ENCODE data around the gene HABP4.

HABP4 gene

GRCh38 chr9:96478829-96479371 is 28.9 kb downstream of the HABP4 start:
- no peak overlapping the region for H3K27ac ChIP-seq
- no peak overlapping the region for H3K4me3 ChIP-seq
- H3K4me1 ChIP-seq, result peaks cover 0 to 6% (median 0%) of the 10 kb centered on the region in 10 experiments; a peak in 4 of 20 replicates
- no peaks in the 10 kb centered on the region for H3K27me3 ChIP-seq
- no peaks in the 10 kb centered on the region for H3K9me3 ChIP-seq (replicated peaks in 1 of 11)
- peaks cover 0 to 5% (median 0%) of the 10 kb centered on the region in 11 experiments; a peak in 3 of 22 replicates for H3K36me3 ChIP-seq
- no peak for TF ChIP-seq Cebpa-rat (IDR thresholded peaks at IDR 0.05)
- H3K9ac ChIP-seq, result no peak overlapping the region
- peak overlapping the region in 1 of 11 experiments; percentile 13; a peak in 1 of 22 replicates for H3K4me2 ChIP-seq
- no peaks in the 10 kb centered on the region for H4K20me1 ChIP-seq

GRCh38 chr9:96480736-96481135 is 30.8 kb downstream of the HABP4 start:
- Histone ChIP-seq H3K4me3 (no peak overlapping the region), H3K36me3 (peaks cover 0 to 8% (median 4%) of the 10 kb centered on the region in 11 experiments; a peak in 8 of 22 replicates), H3K9me3 (replicated peaks in 1 of 11) (no peaks in the 10 kb centered on the region), H4K20me1 (no peaks in the 10 kb centered on the region), H3K9ac (no peak overlapping the region), H3K4me2 (no peak overlapping the region), H3K4me1 (peaks cover 0 to 11% (median 0%) of the 10 kb centered on the region in 10 experiments; a peak in 5 of 20 replicates), H3K27me3 (no peaks in the 10 kb centered on the region), H3K27ac (no peak overlapping the region)
- TF ChIP-seq Cebpa-rat (IDR thresholded peaks at IDR 0.05), result no peak

DNA sequence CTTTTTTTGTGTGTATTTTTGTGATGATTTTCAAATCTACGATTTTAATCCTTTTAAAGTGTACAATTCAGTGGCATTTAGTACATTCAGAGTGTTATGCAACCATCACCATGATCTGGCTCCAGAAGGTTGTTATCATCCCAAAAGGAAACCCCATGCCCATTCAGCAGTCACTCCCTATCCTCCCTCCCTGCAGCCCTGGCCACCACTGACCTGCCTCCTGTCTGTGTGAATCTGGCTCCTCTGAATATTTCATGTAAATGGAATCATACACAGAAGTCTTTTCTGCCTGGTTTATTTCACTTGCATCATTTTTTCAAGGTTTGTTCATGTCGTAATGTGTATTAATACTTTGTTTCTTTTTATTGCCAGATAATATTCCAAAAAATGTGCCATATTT is 32.5 kb downstream of the HABP4 start:
- Histone ChIP-seq H3K4me1 (peaks cover 0 to 11% (median 2%) of the 10 kb centered on the region in 10 experiments; a peak in 6 of 20 replicates), H3K4me3 (no peak overlapping the region), H3K4me2 (no peak overlapping the region), H3K27ac (no peak overlapping the region), H3K9me3 (replicated peaks in 1 of 11) (no peaks in the 10 kb centered on the region), H3K36me3 (peaks cover 0 to 18% (median 11%) of the 10 kb centered on the region in 11 experiments; a peak in 9 of 22 replicates), H4K20me1 (no peaks in the 10 kb centered on the region), H3K9ac (no peak overlapping the region), H3K27me3 (no peaks in the 10 kb centered on the region)
- no peak for TF ChIP-seq Cebpa-rat (IDR thresholded peaks at IDR 0.05)

DNA sequence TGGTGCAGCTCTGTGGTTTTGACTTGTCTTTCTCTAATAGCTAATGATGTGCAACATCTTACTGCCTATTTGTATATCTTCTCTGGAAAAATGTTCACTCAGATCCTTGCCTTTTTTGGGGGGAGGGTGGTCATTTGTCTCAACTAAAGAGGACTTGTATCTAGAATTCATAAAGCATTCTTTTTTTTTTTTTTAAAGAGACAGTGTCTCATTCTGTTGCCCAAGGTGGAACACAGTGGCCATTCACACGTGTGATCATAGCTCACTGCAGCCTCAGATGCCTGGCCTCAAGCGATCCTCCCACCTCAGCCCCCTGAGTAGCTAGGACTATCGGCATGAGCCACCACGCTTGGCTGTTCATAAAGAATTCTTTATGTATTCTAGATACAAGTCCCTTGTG is 33.2 kb downstream of the HABP4 start:
- Histone ChIP-seq H3K9ac (no peak overlapping the region), H3K27ac (no peak overlapping the region), H3K27me3 (no peaks in the 10 kb centered on the region), H3K4me1 (peaks cover 0 to 11% (median 2%) of the 10 kb centered on the region in 10 experiments; a peak in 6 of 20 replicates), H3K4me3 (no peak overlapping the region), H3K4me2 (no peak overlapping the region), H3K36me3 (peaks cover 0 to 21% (median 14%) of the 10 kb centered on the region in 11 experiments; a peak in 11 of 22 replicates), H3K9me3 (replicated peaks in 1 of 11) (no peaks in the 10 kb centered on the region), H4K20me1 (no peaks in the 10 kb centered on the region)
- no peak for TF ChIP-seq Cebpa-rat (IDR thresholded peaks at IDR 0.05)

GRCh38 chr9:96483733-96484390 is 33.9 kb downstream of the HABP4 start:
- peaks cover 0 to 11% (median under 1%) of the 10 kb centered on the region in 10 experiments; a peak in 5 of 20 replicates for H3K4me1 ChIP-seq
- no peaks in the 10 kb centered on the region for H3K9me3 ChIP-seq (replicated peaks in 1 of 11)
- no peak for TF ChIP-seq Cebpa-rat (IDR thresholded peaks at IDR 0.05)
- H3K27me3 ChIP-seq, result no peaks in the 10 kb centered on the region
- H3K4me2 ChIP-seq, result no peak overlapping the region
- no peak overlapping the region for H3K4me3 ChIP-seq
- H4K20me1 ChIP-seq, result no peaks in the 10 kb centered on the region
- H3K27ac ChIP-seq, result no peak overlapping the region
- H3K36me3 ChIP-seq, result peaks cover 0 to 28% (median 20%) of the 10 kb centered on the region in 11 experiments; a peak in 11 of 22 replicates
- no peak overlapping the region for H3K9ac ChIP-seq

DNA sequence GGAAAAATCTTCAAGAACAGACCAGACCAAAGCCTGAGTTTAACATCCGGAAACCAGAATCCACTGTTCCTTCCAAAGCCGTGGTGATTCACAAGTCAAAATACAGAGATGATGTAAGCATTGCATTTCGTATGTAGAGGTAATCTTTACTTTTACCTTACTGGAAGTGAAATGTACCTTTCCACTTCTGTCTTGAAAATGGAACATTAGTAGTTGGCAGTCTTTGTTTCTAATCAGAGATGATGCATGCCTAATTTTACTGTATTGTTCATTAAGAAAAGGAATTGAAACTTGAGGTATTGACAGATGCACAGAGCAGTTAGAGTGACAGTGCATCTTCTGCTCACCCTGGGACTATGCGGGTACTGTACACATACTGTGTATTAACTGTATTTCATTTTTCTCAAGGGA is 34.6 kb downstream of the HABP4 start:
- Histone ChIP-seq H3K27ac (0 out of 22 replicates have a peak overlapping the region, but pooled peaks of 1 of the 11 experiments have one; percentile 16), H3K4me1 (peaks cover 0 to 11% (median 0%) of the 10 kb centered on the region in 10 experiments; a peak in 3 of 20 replicates), H3K9me3 (replicated peaks in 1 of 11) (no peaks in the 10 kb centered on the region), H3K36me3 (peaks cover 0 to 34% (median 23%) of the 10 kb centered on the region in 11 experiments; a peak in 11 of 22 replicates), H3K9ac (no peak overlapping the region), H3K4me3 (no peak overlapping the region), H3K27me3 (no peaks in the 10 kb centered on the region), H3K4me2 (no peak overlapping the region), H4K20me1 (no peaks in the 10 kb centered on the region)
- no peak for TF ChIP-seq Cebpa-rat (IDR thresholded peaks at IDR 0.05)

GRCh38 chr9:96485280-96485679 is 35.3 kb downstream of the HABP4 start:
- H3K36me3 ChIP-seq, result peaks cover 0 to 42% (median 23%) of the 10 kb centered on the region in 11 experiments; a peak in 11 of 22 replicates
- H3K27ac ChIP-seq, result no peak overlapping the region; a peak in 1 of 22 replicates

DNA sequence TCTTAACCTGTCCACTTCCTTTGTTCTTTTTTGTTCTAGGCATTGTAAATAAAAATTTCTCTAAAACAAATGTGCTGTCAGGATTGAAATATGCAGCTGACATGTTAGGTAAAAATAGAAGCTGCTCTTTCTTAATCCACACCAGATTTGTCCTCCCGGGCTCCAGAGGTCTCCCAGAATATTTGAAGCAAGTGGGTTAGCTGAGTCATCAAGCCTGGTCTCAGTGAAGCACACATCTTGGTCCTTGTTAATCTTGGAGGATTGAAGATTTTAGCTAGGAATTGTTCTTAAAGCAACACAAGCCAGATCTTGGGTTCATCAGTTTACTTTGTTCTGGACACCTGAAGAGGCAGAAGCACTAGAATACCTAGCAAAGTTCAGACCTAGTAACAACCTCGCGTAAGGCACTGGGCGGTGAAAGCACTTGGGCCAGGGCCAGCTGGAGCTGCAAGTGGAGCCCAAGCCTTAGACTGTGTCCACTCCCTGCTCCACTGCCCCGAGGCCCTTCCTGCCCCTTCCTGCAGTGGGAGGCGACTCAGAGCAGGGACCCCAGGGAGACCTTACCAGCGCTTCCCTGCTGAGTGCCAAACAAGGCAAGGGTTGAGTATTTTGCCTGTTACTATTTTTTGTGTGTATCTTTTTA is 36.5 kb downstream of the HABP4 start:
- Histone ChIP-seq H4K20me1 (no peaks in the 10 kb centered on the region), H3K4me2 (no peak overlapping the region), H3K4me3 (no peak overlapping the region), H3K9me3 (replicated peaks in 1 of 11) (no peaks in the 10 kb centered on the region), H3K4me1 (peaks cover 0 to 11% (median 0%) of the 10 kb centered on the region in 10 experiments; a peak in 3 of 20 replicates), H3K9ac (no peak overlapping the region), H3K36me3 (peaks cover 0 to 53% (median 23%) of the 10 kb centered on the region in 11 experiments; a peak in 12 of 22 replicates), H3K27ac (no peak overlapping the region), H3K27me3 (no peaks in the 10 kb centered on the region)
- no peak for TF ChIP-seq Cebpa-rat (IDR thresholded peaks at IDR 0.05)

More at GRCh38 chr9:96485280-96485679, 35.3 kb downstream of the HABP4 start:
- Histone ChIP-seq H3K4me3 (no peak overlapping the region), H3K4me2 (no peak overlapping the region), H3K27me3 (no peaks in the 10 kb centered on the region), H3K9me3 (replicated peaks in 1 of 11) (no peaks in the 10 kb centered on the region), H3K4me1 (peaks cover 0 to 11% (median 0%) of the 10 kb centered on the region in 10 experiments; a peak in 3 of 20 replicates), H3K9ac (no peak overlapping the region), H4K20me1 (no peaks in the 10 kb centered on the region)
- TF ChIP-seq Cebpa-rat (IDR thresholded peaks at IDR 0.05), result no peak

DNA sequence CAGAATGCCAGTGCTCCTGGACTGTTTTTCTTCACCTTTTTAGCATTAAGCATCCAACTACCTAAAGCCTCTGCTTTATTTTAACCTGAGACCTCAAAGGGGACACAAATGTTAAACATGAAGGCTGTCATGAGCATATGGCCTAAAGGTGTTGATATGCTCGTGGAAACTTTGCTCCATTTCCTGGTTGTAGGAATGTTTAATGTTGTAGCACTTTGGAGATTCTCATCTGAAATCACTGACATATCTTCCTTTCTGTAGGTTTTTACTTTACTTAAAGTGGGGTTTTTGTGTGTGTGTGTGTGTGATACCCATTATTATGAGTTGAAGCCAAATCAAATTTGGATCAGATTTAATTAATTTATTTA is 37.0 kb downstream of the HABP4 start:
- no peaks in the 10 kb centered on the region for H4K20me1 ChIP-seq

More for the DNA sequence above, 37.0 kb downstream of the HABP4 start:
- H3K27me3 ChIP-seq, result no peaks in the 10 kb centered on the region
- H3K9ac ChIP-seq, result no peak overlapping the region
- no peak overlapping the region for H3K4me2 ChIP-seq
- H3K36me3 ChIP-seq, result peaks cover 0 to 57% (median 23%) of the 10 kb centered on the region in 11 experiments; a peak in 12 of 22 replicates
- no peaks in the 10 kb centered on the region for H3K9me3 ChIP-seq (replicated peaks in 1 of 11)
- TF ChIP-seq Cebpa-rat (IDR thresholded peaks at IDR 0.05), result no peak
- H3K27ac ChIP-seq, result no peak overlapping the region
- no peak overlapping the region for H3K4me3 ChIP-seq
- peaks cover 0 to 11% (median 0%) of the 10 kb centered on the region in 10 experiments; a peak in 3 of 20 replicates for H3K4me1 ChIP-seq
